Skeletal muscle satellite cell (primary cell): ENCODE data around the gene ZNF121.

ENCODE experiments used
- H3K27me3 ChIP-seq: 2 replicates; pipeline ENCODE4 v1.7.0; 2013; ENCODE audit warnings: low read length; ENCODE audit not compliant: control insufficient read depth, insufficient read depth
- H3K36me3 ChIP-seq: 2 replicates; pipeline ENCODE4 v1.7.0; 2013; ENCODE audit warnings: mild to moderate bottlenecking, control low read depth, low read length; ENCODE audit not compliant: insufficient read depth
- H3K4me1 ChIP-seq: 2 replicates; pipeline ENCODE4 v1.7.0; 2013; ENCODE audit warnings: low read length; ENCODE audit not compliant: control insufficient read depth, insufficient read depth
- H3K4me2 ChIP-seq: 2 replicates; pipeline ENCODE4 v1.7.0; 2013; ENCODE audit warnings: mild to moderate bottlenecking, low read length
- H3K4me3 ChIP-seq: 2 replicates; pipeline ENCODE4 v1.7.0; 2013; ENCODE audit warnings: low read length
- H3K9ac ChIP-seq: 2 replicates; pipeline ENCODE4 v1.7.0; 2013; ENCODE audit warnings: mild to moderate bottlenecking, low read depth, low read length, moderate library complexity
- H3K9me3 ChIP-seq: replicated peaks from 2 replicates; pipeline ENCODE4 v1.7.0; 2013; ENCODE audit warnings: mild to moderate bottlenecking, control low read depth, low read length

ZNF121 gene

GRCh38 chr19:9531933-9532332, 52.4 kb downstream of the ZNF121 start:
- no peak overlapping the region for H3K9ac ChIP-seq
- H3K4me2 ChIP-seq: no peak overlapping the region
- no peaks in the 10 kb centered on the region for H3K4me1 ChIP-seq
- H3K36me3 ChIP-seq: peaks cover 95% of the 10 kb centered on the region
- H3K9me3 ChIP-seq: peaks cover 79% of the 10 kb centered on the region
- no peaks in the 10 kb centered on the region for H3K27me3 ChIP-seq
- no peak overlapping the region for H3K4me3 ChIP-seq

- H3K9me3 ChIP-seq: peaks cover 83% of the 10 kb centered on the region
- H3K4me3 ChIP-seq: peak overlapping the region; percentile 42
- H3K4me1 ChIP-seq: no peaks in the 10 kb centered on the region
- H3K9ac ChIP-seq: no peak overlapping the region
- no peaks in the 10 kb centered on the region for H3K27me3 ChIP-seq
- peaks cover 88% of the 10 kb centered on the region for H3K36me3 ChIP-seq
- no peak overlapping the region for H3K4me2 ChIP-seq
These were observed 55.5 kb downstream of the ZNF121 start for GRCh38 chr19:9528757-9529336.

GRCh38 chr19:9523885-9524474, 60.3 kb downstream of the ZNF121 start:
- no peaks in the 10 kb centered on the region for H3K27me3 ChIP-seq
- H3K4me1 ChIP-seq: no peaks in the 10 kb centered on the region
- H3K36me3 ChIP-seq: peaks cover 47% of the 10 kb centered on the region
- no peak overlapping the region for H3K4me2 ChIP-seq
- no peak overlapping the region for H3K4me3 ChIP-seq
- peaks cover 58% of the 10 kb centered on the region for H3K9me3 ChIP-seq
- H3K9ac ChIP-seq: no peak overlapping the region
